Spleen (tissue), 11 donors: ENCODE results near the gene SAP30BP. TPM values are rescaled to one million over a fixed set of nuclear protein-coding genes. Genes with fewer than 3 reads are reported as not detected.

Experiments used
- DNase-seq: peaks from one replicate; pipeline ENCODE4 v3.0.0-alpha.2; 2020
- H3K27ac ChIP-seq, 8 donors: fragments of 200-600 bp; sonication (generic) in 7 of 8; 1 replicate in 4 of 8; 2 replicates in 4 of 8; pipeline versions ENCODE4 v1.5.0 to v1.8.0; 2016 to 2021; ENCODE audit warnings: inconsistent platforms in 4 of 8, mild to moderate bottlenecking in 4 of 8, moderate library complexity in 1 of 8
- H3K27me3 ChIP-seq, 7 donors: fragments of 200-600 bp; sonication (generic) in 6 of 7; replicated peaks in 1 of 7; 1 replicate in 4 of 7; 2 replicates in 3 of 7; pipeline versions ENCODE4 v1.5.0 to v1.8.0; 2016 to 2021; ENCODE audit warnings: inconsistent platforms in 3 of 7, mild to moderate bottlenecking in 1 of 7
- H3K36me3 ChIP-seq, 6 donors: fragments of 200-600 bp; sonication (generic) in 5 of 6; 1 replicate in 4 of 6; 2 replicates in 2 of 6; pipeline versions ENCODE4 v1.5.0 to v1.8.0; 2016 to 2021; ENCODE audit warnings: inconsistent platforms in 2 of 6
- H3K4me1 ChIP-seq, 6 donors: fragments of 200-600 bp; sonication (generic) in 5 of 6; 1 replicate in 3 of 6; 2 replicates in 3 of 6; pipeline versions ENCODE4 v1.5.0 to v1.8.0; 2016 to 2021; ENCODE audit warnings: inconsistent platforms in 3 of 6
- H3K4me3 ChIP-seq, 8 donors: fragments of 200-600 bp; sonication (generic) in 7 of 8; 1 replicate in 4 of 8; 2 replicates in 4 of 8; pipeline versions ENCODE4 v1.5.0 to v1.8.0; 2016 to 2021; ENCODE audit warnings: inconsistent platforms in 4 of 8, mild to moderate bottlenecking in 4 of 8, moderate library complexity in 2 of 8
- H3K9me3 ChIP-seq, 8 donors: fragments of 200-600 bp; sonication (generic) in 7 of 8; 1 replicate in 4 of 8; 2 replicates in 4 of 8; pipeline versions ENCODE4 v1.5.0 to v1.8.0; 2016 to 2021; ENCODE audit warnings: inconsistent platforms in 4 of 8
- POLR2A ChIP-seq, 3 donors: fragments of 450-650 bp; IDR thresholded peaks; one replicate each; pipeline ENCODE4 v1.5.1; 2017; ENCODE audit warnings: antibody characterized with exemption in 3 of 3, mild to moderate bottlenecking in 1 of 3
- POLR2AphosphoS5 ChIP-seq, 3 donors: sonication (generic); formaldehyde crosslinking; IDR thresholded peaks; one replicate each; pipeline ENCODE4 v1.5.1; 2017; ENCODE audit warnings: antibody characterized with exemption in 3 of 3
- WGBS, 5 donors: extraction: QIAGEN DNeasy Blood & Tissue Kit in 3 of 5; methylation state at CpG; one replicate each; pipeline versions ENCODE4 v1.1.5 to v1.1.7; 2013 to 2018; 5-methylcytosine and 5-hydroxymethylcytosine counted together
- intact Hi-C: fragments of 100-400 bp; cut with DNase I; formaldehyde crosslinking; loops from one replicate; pipeline ENCODE4 v1.15.0; 2023; ENCODE audit warnings: low total_unique reads
- polyA plus RNA-seq, 3 donors: library from polyadenylated mRNA; stranded (reverse); fragments of 200-250 nt; gene quantifications; one replicate each; pipeline ENCODE4 v1.2.1, GENCODE V29; 2013
- total RNA-seq, 7 donors: library from RNA; depleted of rRNA in 3 of 7; stranded (reverse); fragments of >200 nt in 3 of 7; fragmentation: NEBNext Ultra II Directional in 4 of 7; extraction: Animal tissue kit (Norgen Biotek cat#: 25700) in 4 of 7; gene quantifications; one replicate each; pipeline versions ENCODE4 v1.1.0 to v1.2.1, GENCODE V29; 2016 to 2021
- TF ChIP-seq, protein P1 (sequence below), 11 experiments: fragments of 200-600 bp in 7 of 11; fragments of 450-650 bp in 4 of 11; sonication (generic) in 4 of 11; IDR thresholded peaks in 8 of 11; conservative IDR thresholded peaks in 3 of 11; 1 replicate in 7 of 11; 2 replicates in 4 of 11; pipeline versions ENCODE4 v1.4.0 to v1.8.0; 2016 to 2021; ENCODE audit warnings: antibody characterized with exemption in 11 of 11, inconsistent platforms in 4 of 11, mild to moderate bottlenecking in 1 of 11
- donor health status: healthy with polysubstance abuse.
- donor health status: DM: no; HTN: no; CAD: no; lungs with moderate emphysema.
- donor health status: DM: no; HTN: no; CAD: no.
- donor health status: Bipolar disorder and iron deficiency.
- donor health status: healthy.
- donor health status: DM: no; HTN: no; CAD: no.
- donor health status: DM: yes; HTN: yes; CAD: no.

SAP30BP gene
- total and polyA plus RNA-seq, 10 donors, result 53.8 to 110 (median 75.4) TPM

DNA sequence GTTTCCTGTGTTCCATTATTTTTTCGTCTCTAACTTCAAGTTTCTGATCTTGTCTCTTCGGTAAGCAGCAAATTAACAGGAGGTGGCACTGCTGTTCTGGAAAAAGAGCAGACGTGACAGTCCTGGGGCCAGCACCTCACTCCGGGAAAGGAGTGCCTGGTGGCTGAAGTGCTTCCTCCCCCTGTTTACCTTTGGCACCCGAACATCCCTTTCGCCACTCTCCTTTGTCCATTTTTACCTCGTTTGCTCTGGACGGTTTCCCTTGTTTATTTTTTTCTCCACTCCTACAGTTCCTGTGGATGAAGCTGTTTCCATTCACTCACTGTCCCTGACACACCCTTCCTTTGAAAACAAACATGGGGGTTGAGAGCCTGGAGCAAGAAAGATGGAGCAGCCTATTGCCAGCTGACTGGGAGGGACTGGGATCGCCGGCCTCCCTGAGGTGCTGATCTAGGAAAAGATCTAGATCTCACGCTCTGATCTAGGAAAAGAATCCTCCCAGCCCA is 12.6 kb downstream of the SAP30BP start:
- Histone ChIP-seq H3K4me1 (peaks cover 8 to 87% (median 49%) of the 10 kb centered on the region in 6 donors), H3K27ac (peak overlapping the region in 7 of 8 donors; percentile 51 to 79 (median 71)), H3K36me3 (peaks cover 0 to 76% (median 27%) of the 10 kb centered on the region in 6 donors), H3K27me3 (no peaks in the 10 kb centered on the region), H3K9me3 (no peaks in the 10 kb centered on the region), H3K4me3 (no peak overlapping the region)
- 69 to 85% (median 73%) methylated on average over 11 of the region's 11 CpGs for WGBS, 5 donors
- DNase-seq, result peak; percentile 75
- TF ChIP-seq POLR2AphosphoS5 (IDR thresholded peaks at IDR 0.05) (peak in 2 of 3 donors; percentile 74 to 81), POLR2A (IDR thresholded peaks at IDR 0.05) (no peak)
- TF ChIP-seq, protein P1, sequence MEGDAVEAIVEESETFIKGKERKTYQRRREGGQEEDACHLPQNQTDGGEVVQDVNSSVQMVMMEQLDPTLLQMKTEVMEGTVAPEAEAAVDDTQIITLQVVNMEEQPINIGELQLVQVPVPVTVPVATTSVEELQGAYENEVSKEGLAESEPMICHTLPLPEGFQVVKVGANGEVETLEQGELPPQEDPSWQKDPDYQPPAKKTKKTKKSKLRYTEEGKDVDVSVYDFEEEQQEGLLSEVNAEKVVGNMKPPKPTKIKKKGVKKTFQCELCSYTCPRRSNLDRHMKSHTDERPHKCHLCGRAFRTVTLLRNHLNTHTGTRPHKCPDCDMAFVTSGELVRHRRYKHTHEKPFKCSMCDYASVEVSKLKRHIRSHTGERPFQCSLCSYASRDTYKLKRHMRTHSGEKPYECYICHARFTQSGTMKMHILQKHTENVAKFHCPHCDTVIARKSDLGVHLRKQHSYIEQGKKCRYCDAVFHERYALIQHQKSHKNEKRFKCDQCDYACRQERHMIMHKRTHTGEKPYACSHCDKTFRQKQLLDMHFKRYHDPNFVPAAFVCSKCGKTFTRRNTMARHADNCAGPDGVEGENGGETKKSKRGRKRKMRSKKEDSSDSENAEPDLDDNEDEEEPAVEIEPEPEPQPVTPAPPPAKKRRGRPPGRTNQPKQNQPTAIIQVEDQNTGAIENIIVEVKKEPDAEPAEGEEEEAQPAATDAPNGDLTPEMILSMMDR (IDR thresholded peaks at IDR 0.05 in 8 of 11, conservative IDR thresholded peaks at IDR 0.05 in 3 of 11), result peak in 8 of 11 experiments; percentile 12 to 69 (median 38)
- intact Hi-C loops, result loop anchor here (2.0 kb wide), 1 partner anchor 69 kb away; no protein-coding TSS in a partner anchor

DNA sequence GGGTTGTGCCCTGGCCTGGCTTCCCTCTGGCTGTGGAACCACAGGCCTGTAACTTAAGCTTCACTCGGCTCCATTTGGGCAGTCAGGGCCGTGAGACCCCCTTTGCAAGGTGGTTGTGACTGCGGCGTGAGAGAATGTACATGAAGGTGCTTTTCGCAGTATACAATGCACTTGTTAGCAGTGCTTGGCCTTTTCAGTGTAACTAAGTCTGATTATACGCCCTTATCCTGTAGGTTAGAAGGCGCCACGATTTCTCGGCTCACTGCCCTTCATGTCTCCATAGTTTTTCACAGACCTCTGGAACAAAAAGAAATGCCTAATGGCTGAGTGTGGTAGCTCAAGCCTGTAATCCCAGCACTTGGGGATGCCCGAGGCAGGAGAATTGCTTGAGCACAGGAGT is 13.3 kb downstream of the SAP30BP start:
- intact Hi-C loops, result no loop called here
- H3K4me3 ChIP-seq, result no peak overlapping the region
- DNase-seq, result peak; percentile 25
- H3K4me1 ChIP-seq, result peaks cover 8 to 87% (median 51%) of the 10 kb centered on the region in 6 donors
- H3K27me3 ChIP-seq, result no peaks in the 10 kb centered on the region
- peak overlapping the region in 7 of 8 donors; percentile 51 to 79 (median 71) for H3K27ac ChIP-seq
- H3K9me3 ChIP-seq, result no peaks in the 10 kb centered on the region
- TF ChIP-seq POLR2AphosphoS5 (IDR thresholded peaks at IDR 0.05), result no peak
- 91 to 97% (median 94%) methylated on average over 10 of the region's 10 CpGs for WGBS, 5 donors
- peaks cover 0 to 80% (median 29%) of the 10 kb centered on the region in 6 donors for H3K36me3 ChIP-seq

DNA sequence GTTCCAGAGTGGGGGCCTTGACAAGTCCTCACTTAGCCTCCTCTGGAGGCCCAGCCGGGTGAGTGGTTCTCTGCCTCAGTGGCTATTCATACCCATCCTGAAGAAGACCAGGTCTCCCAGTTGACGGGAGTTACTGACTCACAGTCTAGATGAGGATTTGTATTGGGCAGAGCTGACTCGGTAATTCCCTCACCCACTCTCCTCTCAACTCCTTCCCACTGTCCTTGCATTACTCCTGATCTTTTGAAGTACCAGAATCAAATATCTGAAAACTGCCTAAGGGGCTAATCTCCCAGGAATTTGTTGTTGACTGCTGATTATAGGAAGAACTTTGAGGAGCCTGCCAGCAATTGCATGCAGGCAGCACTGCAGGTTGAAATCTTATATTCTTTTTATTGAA is 14.2 kb downstream of the SAP30BP start:
- Histone ChIP-seq H3K4me1 (peaks cover 8 to 87% (median 55%) of the 10 kb centered on the region in 6 donors), H3K36me3 (peaks cover 0 to 74% (median 25%) of the 10 kb centered on the region in 6 donors), H3K9me3 (no peaks in the 10 kb centered on the region), H3K27ac (peak overlapping the region in 6 of 8 donors; percentile 69 to 79 (median 74)), H3K4me3 (no peak overlapping the region), H3K27me3 (no peaks in the 10 kb centered on the region)
- DNase-seq, result peak; percentile 34
- TF ChIP-seq POLR2AphosphoS5 (IDR thresholded peaks at IDR 0.05), result no peak
- intact Hi-C loops, result no loop called here
- 82 to 90% (median 85%) methylated on average over 3 of the region's 3 CpGs for WGBS, 5 donors

DNA sequence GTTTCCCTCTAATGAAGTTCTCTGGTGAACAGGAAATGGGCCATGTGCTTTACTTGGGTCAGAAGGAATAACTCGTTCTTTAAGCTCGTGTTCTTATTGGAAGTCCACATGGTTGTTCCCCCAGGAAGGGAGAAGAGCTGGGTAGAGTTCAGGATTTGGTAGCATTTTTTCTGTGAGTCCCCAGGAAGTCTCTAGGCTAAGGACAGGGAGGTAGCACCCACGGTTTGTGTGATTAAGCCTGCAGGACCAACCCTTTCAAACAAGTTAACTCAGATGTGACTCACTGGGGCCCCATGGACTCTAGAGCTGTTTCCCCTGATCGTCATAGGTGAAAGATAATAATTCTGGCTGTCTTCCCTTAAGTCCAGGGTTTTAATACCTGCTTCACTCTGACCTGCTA is 16.4 kb downstream of the SAP30BP start:
- H3K36me3 ChIP-seq, result peaks cover 0 to 63% (median 24%) of the 10 kb centered on the region in 6 donors
- 65 to 86% (median 71%) methylated on average over 4 of the region's 4 CpGs for WGBS, 5 donors
- H3K27ac ChIP-seq, result peak overlapping the region in 5 of 8 donors; percentile 51 to 85 (median 82)
- intact Hi-C loops, result no loop called here
- H3K4me1 ChIP-seq, result peaks cover 24 to 92% (median 69%) of the 10 kb centered on the region in 6 donors
- no peak for DNase-seq
- TF ChIP-seq POLR2AphosphoS5 (IDR thresholded peaks at IDR 0.05), result no peak
- no peak overlapping the region for H3K4me3 ChIP-seq
- H3K9me3 ChIP-seq, result no peaks in the 10 kb centered on the region
- H3K27me3 ChIP-seq, result no peaks in the 10 kb centered on the region

DNA sequence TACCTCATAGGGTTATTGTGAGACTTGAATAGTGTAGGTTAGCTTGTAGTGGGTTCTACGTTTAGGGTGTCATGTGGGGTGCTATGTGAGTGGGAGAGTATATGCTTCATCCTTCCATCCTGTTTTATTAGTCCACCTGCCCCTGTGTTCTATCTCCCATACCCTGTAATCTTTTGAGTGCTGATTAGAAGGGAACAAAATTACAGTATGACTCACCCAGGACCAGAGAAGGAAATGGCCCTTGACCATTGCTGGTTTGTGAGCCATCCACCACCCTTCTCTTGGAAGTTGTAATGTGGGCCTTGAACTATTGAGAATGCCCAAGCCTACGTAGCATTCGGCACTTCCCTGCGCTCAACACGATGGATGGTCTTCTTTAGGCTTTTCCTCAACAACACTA is 17.1 kb downstream of the SAP30BP start:
- peak; percentile 18 for DNase-seq
- intact Hi-C loops, result no loop called here
- H3K9me3 ChIP-seq, result no peaks in the 10 kb centered on the region
- WGBS, 5 donors, result 64 to 89% (median 81%) methylated on average over 5 of the region's 5 CpGs
- TF ChIP-seq POLR2AphosphoS5 (IDR thresholded peaks at IDR 0.05), result peak in 1 of 3 donors; percentile 30
- TF ChIP-seq, protein P1 (IDR thresholded peaks at IDR 0.05 in 8 of 11, conservative IDR thresholded peaks at IDR 0.05 in 3 of 11), result no peak
- no peak for TF ChIP-seq POLR2A (IDR thresholded peaks at IDR 0.05)
- peaks cover 0 to 56% (median 20%) of the 10 kb centered on the region in 6 donors for H3K36me3 ChIP-seq
- no peaks in the 10 kb centered on the region for H3K27me3 ChIP-seq
- peaks cover 31 to 92% (median 72%) of the 10 kb centered on the region in 6 donors for H3K4me1 ChIP-seq
- H3K4me3 ChIP-seq, result no peak overlapping the region
- H3K27ac ChIP-seq, result peak overlapping the region in 6 of 8 donors; percentile 13 to 85 (median 80)
